ENCODE measurements around the gene CYP46A1.

Gene CYP46A1

GRCh38 chr14:99688210-99688581 is 4.1 kb downstream of the CYP46A1 start:
- DNase-seq (no peak), ATAC-seq (no peak)

GRCh38 chr14:99688629-99689028 is 4.5 kb downstream of the CYP46A1 start:
- DNase-seq (no peak), ATAC-seq (no peak)

GRCh38 chr14:99689266-99690236 is 5.5 kb downstream of the CYP46A1 start:
- no peak for ATAC-seq

GRCh38 chr14:99690636-99691035 is 6.5 kb downstream of the CYP46A1 start:
- DNase-seq: no peak
- ATAC-seq: no peak

More at GRCh38 chr14:99689266-99690236, 5.5 kb downstream of the CYP46A1 start:
- no peak for DNase-seq

- ATAC-seq (no peak), DNase-seq (no peak)
Observed at GRCh38 chr14:99691111-99691885, 7.2 kb downstream of the CYP46A1 start.

- no peak for ATAC-seq
- DNase-seq: no peak
Observed at GRCh38 chr14:99693918-99694317, 9.8 kb downstream of the CYP46A1 start.

- no peak for DNase-seq
- ATAC-seq: no peak
Observed at GRCh38 chr14:99696929-99697328, 12.8 kb downstream of the CYP46A1 start.

GRCh38 chr14:99698236-99698635 is 14.1 kb downstream of the CYP46A1 start:
- DNase-seq: no peak
- ATAC-seq: no peak

- no peak for ATAC-seq
- no peak for DNase-seq
Observed at GRCh38 chr14:99698642-99699041, 14.5 kb downstream of the CYP46A1 start.

GRCh38 chr14:99699085-99699760 is 15.1 kb downstream of the CYP46A1 start:
- no peak for DNase-seq
- no peak for ATAC-seq

GRCh38 chr14:99699861-99700260 is 15.8 kb downstream of the CYP46A1 start:
- DNase-seq (no peak), ATAC-seq (no peak)

- DNase-seq (no peak), ATAC-seq (no peak)
Observed at GRCh38 chr14:99700379-99700778, 16.3 kb downstream of the CYP46A1 start.

GRCh38 chr14:99701260-99701659 is 17.2 kb downstream of the CYP46A1 start:
- ATAC-seq (no peak), DNase-seq (no peak)

GRCh38 chr14:99702115-99702514 is 18.0 kb downstream of the CYP46A1 start:
- no peak for ATAC-seq

GRCh38 chr14:99703381-99703780 is 19.3 kb downstream of the CYP46A1 start:
- no peak for ATAC-seq
- no peak for DNase-seq

More at GRCh38 chr14:99702115-99702514, 18.0 kb downstream of the CYP46A1 start:
- no peak for DNase-seq

GRCh38 chr14:99704037-99704436 is 19.9 kb downstream of the CYP46A1 start:
- DNase-seq (no peak), ATAC-seq (no peak)

- no peak for DNase-seq
Observed at GRCh38 chr14:99706107-99706900, 22.2 kb downstream of the CYP46A1 start.

GRCh38 chr14:99707420-99707819 is 23.3 kb downstream of the CYP46A1 start:
- ATAC-seq: no peak
- no peak for DNase-seq

More at GRCh38 chr14:99706107-99706900, 22.2 kb downstream of the CYP46A1 start:
- ATAC-seq: no peak

- ATAC-seq (no peak), DNase-seq (no peak)
Observed at GRCh38 chr14:99707921-99708320, 23.8 kb downstream of the CYP46A1 start.

- no peak for DNase-seq
- ATAC-seq: no peak
Observed at GRCh38 chr14:99708449-99708848, 24.4 kb downstream of the CYP46A1 start.

GRCh38 chr14:99713972-99714371 is 29.9 kb downstream of the CYP46A1 start:
- no peak for ATAC-seq
- no peak for DNase-seq
